Measurements from ENCODE around the gene KLHL14.

DNA sequence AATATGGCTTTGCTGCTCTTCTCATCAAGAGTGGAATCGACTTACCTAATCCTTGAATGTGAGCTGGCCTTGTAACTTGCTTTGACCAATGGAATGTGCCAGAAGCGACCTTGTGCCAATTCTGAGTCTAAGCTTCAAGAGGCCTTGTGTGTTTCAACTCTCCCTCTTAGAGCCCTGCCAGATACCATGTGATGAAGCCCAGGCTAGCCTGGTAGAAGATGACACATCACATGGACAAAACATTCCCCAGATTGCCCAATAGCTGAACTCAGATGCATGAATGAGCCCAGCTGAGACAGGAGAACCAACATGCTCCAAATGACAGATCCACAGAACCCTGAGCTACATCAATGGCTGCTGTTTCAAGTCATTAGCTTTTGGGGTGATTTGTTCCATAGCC, 4.2 kb upstream of the KLHL14 start:
- TF ChIP-seq MAFK (IDR thresholded peaks at IDR 0.05; ENCODE audit: partially characterized antibody) (no peak), RCOR1 (IDR thresholded peaks at IDR 0.05; ENCODE audit: low read depth, low read length) (no peak), NFE2L2 (conservative IDR thresholded peaks at IDR 0.05; ENCODE audit: low read length) (no peak), POLR2A (IDR thresholded peaks at IDR 0.05; ENCODE audit: low read length) (no peak), ZC3H11A (IDR thresholded peaks at IDR 0.05) (no peak), CEBPB (IDR thresholded peaks at IDR 0.05) (no peak), CHD2 (IDR thresholded peaks at IDR 0.05; ENCODE audit: low read length, partially characterized antibody) (no peak), RAD21 (conservative IDR thresholded peaks at IDR 0.05 in 1 of 2, IDR thresholded peaks at IDR 0.05 in 1 of 2) (no peak), MAZ (IDR thresholded peaks at IDR 0.05; ENCODE audit: borderline replicate concordance, low read depth, low read length) (no peak), EP300 (IDR thresholded peaks at IDR 0.05) (no peak)
- TF ChIP-seq, protein P1, sequence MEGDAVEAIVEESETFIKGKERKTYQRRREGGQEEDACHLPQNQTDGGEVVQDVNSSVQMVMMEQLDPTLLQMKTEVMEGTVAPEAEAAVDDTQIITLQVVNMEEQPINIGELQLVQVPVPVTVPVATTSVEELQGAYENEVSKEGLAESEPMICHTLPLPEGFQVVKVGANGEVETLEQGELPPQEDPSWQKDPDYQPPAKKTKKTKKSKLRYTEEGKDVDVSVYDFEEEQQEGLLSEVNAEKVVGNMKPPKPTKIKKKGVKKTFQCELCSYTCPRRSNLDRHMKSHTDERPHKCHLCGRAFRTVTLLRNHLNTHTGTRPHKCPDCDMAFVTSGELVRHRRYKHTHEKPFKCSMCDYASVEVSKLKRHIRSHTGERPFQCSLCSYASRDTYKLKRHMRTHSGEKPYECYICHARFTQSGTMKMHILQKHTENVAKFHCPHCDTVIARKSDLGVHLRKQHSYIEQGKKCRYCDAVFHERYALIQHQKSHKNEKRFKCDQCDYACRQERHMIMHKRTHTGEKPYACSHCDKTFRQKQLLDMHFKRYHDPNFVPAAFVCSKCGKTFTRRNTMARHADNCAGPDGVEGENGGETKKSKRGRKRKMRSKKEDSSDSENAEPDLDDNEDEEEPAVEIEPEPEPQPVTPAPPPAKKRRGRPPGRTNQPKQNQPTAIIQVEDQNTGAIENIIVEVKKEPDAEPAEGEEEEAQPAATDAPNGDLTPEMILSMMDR (IDR thresholded peaks at IDR 0.05): no peak
- TF ChIP-seq, protein P2, sequence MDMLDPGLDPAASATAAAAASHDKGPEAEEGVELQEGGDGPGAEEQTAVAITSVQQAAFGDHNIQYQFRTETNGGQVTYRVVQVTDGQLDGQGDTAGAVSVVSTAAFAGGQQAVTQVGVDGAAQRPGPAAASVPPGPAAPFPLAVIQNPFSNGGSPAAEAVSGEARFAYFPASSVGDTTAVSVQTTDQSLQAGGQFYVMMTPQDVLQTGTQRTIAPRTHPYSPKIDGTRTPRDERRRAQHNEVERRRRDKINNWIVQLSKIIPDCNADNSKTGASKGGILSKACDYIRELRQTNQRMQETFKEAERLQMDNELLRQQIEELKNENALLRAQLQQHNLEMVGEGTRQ (IDR thresholded peaks at IDR 0.05): no peak
- TF ChIP-seq, protein P3, sequence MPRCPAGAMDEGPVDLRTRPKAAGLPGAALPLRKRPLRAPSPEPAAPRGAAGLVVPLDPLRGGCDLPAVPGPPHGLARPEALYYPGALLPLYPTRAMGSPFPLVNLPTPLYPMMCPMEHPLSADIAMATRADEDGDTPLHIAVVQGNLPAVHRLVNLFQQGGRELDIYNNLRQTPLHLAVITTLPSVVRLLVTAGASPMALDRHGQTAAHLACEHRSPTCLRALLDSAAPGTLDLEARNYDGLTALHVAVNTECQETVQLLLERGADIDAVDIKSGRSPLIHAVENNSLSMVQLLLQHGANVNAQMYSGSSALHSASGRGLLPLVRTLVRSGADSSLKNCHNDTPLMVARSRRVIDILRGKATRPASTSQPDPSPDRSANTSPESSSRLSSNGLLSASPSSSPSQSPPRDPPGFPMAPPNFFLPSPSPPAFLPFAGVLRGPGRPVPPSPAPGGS (IDR thresholded peaks at IDR 0.05): no peak
- TF ChIP-seq, protein P4, sequence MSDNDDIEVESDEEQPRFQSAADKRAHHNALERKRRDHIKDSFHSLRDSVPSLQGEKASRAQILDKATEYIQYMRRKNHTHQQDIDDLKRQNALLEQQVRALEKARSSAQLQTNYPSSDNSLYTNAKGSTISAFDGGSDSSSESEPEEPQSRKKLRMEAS (IDR thresholded peaks at IDR 0.05): no peak

Data from A549 (cell line).